HepG2 (cell line): ENCODE results near the gene SMLR1.

Experiments
- CTCF ChIP-seq: sonication (generic); formaldehyde crosslinking; IDR thresholded peaks from 2 replicates; pipeline ENCODE4 v1.5.0; 2020; ENCODE audit warnings: mild to moderate bottlenecking, missing genetic modification reagents, moderate library complexity
- EZH2 ChIP-seq: conservative IDR thresholded peaks from 2 replicates; pipeline ENCODE4 v1.6.1; 2012; ENCODE audit warnings: mild to moderate bottlenecking, low read depth, low read length, moderate library complexity
- TCF7L2 ChIP-seq: IDR thresholded peaks from 2 replicates; pipeline ENCODE4 v1.6.1; 2011; ENCODE audit warnings: mild to moderate bottlenecking, low read depth, low read length, moderate library complexity

- no peak for TF ChIP-seq EZH2
- no peak for TF ChIP-seq CTCF
- no peak for TF ChIP-seq TCF7L2
These were observed 46.5 kb downstream of the SMLR1 start for GRCh38 chr6:130873746-130874145.
